ENCODE measurements around the gene SCNN1A. TPM values are rescaled to one million over a fixed set of nuclear protein-coding genes. Genes with fewer than 3 reads are reported as not detected.

The SCNN1A gene
- total and polyA plus RNA-seq, 2 of the 4 experiments (the other 2 are of a cell fraction) = 0.41 TPM; not detected in 1

DNA sequence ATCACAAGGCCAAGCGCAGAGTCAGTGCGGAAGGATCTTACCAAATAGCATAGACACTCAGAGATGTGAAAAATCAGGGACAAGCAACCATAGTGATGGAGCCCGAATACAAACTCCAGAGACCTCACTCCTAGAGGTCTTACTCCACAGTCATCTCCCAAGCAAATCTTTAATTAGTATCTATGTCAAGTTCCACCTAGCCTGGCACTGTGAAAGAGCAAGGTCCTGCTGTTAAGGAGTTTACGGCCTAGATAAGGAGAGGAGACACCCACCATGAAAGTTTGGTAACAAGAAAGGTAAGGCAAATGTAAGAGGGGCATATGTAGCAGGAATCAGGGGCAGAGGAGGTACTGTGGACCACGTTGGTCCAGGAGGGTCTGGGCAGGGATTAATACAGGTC is 72.3 kb downstream of the SCNN1A start:
- dilution Hi-C loops (cut with HindIII; ENCODE audit: low sequenced_read_pairs, unreplicated experiment) = no loop called here
- Histone ChIP-seq H2BK120ac (ENCODE audit: low read depth, low read length) (no peak overlapping the region), H2BK20ac (ENCODE audit: low read depth, low read length) (no peak overlapping the region), H3K4ac (ENCODE audit: low read depth, low read length) (no peak overlapping the region), H3K9me1 (ENCODE audit: insufficient read depth, low read length) (no peaks in the 10 kb centered on the region), H2BK5ac (ENCODE audit: low read depth, low read length, poor library complexity, severe bottlenecking) (no peak overlapping the region), H3K18ac (ENCODE audit: low read depth, low read length) (no peak overlapping the region), H3K79me1 (ENCODE audit: low read depth in 1 of 2, low read length in 2 of 2) (no peaks in the 10 kb centered on the region), H3K14ac (replicated peaks; ENCODE audit: low read depth, low read length) (0 out of 2 replicates have a peak overlapping the region, but pooled peaks have one; percentile 4), H3K36me3 (ENCODE audit: control insufficient read depth, insufficient read depth, low read length) (no peaks in the 10 kb centered on the region), H4K8ac (ENCODE audit: low read depth in 2 of 2, low read length in 2 of 2) (no peak overlapping the region), H3K23ac (ENCODE audit: low read depth, low read length) (no peak overlapping the region), H3K4me2 (ENCODE audit: low read depth, low read length) (no peak overlapping the region), H2AK5ac (ENCODE audit: low read depth, low read length) (no peak overlapping the region), H3K56ac (ENCODE audit: extremely low read depth, insufficient read depth, low read length) (no peak overlapping the region), H3K27me3 (ENCODE audit: control insufficient read depth, insufficient read depth, low read length) (peaks cover 7% of the 10 kb centered on the region; the same call in 1 of the 2 replicates), H3K4me3 (ENCODE audit: insufficient read depth, low read depth, low read length) (no peak overlapping the region), H3K9ac (ENCODE audit: low read depth, low read length) (no peak overlapping the region), H2AFZ (replicated peaks; ENCODE audit: low read length, poor library complexity) (peak overlapping the region; percentile 18), H3K4me1 (ENCODE audit: control insufficient read depth, insufficient read depth, low read length) (no peaks in the 10 kb centered on the region), H3K9me3 (ENCODE audit: control insufficient read depth, insufficient read depth, low read length) (no peaks in the 10 kb centered on the region), H4K91ac (ENCODE audit: insufficient read depth, low read depth, low read length) (no peak overlapping the region), H3K27ac (ENCODE audit: insufficient read depth, low read length) (no peak overlapping the region), H4K5ac (ENCODE audit: low read depth, low read length) (no peak overlapping the region), H2BK15ac (ENCODE audit: low read depth, low read length) (no peak overlapping the region), H4K20me1 (ENCODE audit: insufficient read depth, low read length) (no peaks in the 10 kb centered on the region), H2AK9ac (replicated peaks; ENCODE audit: low read depth, low read length, poor library complexity) (no peak overlapping the region)
- ChIA-PET CTCF (no interaction called here), POLR2A (ENCODE audit: unreplicated experiment) (no interaction called here)
- TF ChIP-seq RFX5 (IDR thresholded peaks at IDR 0.05; ENCODE audit: low read depth, low read length) (no peak), FOS (IDR thresholded peaks at IDR 0.05; ENCODE audit: low read depth, low read length) (no peak), USF2 (IDR thresholded peaks at IDR 0.05; ENCODE audit: low read depth, low read length) (no peak), NFE2L2 (IDR thresholded peaks at IDR 0.05; ENCODE audit: low read depth, low read length) (no peak)
- TF ChIP-seq, protein P1, sequence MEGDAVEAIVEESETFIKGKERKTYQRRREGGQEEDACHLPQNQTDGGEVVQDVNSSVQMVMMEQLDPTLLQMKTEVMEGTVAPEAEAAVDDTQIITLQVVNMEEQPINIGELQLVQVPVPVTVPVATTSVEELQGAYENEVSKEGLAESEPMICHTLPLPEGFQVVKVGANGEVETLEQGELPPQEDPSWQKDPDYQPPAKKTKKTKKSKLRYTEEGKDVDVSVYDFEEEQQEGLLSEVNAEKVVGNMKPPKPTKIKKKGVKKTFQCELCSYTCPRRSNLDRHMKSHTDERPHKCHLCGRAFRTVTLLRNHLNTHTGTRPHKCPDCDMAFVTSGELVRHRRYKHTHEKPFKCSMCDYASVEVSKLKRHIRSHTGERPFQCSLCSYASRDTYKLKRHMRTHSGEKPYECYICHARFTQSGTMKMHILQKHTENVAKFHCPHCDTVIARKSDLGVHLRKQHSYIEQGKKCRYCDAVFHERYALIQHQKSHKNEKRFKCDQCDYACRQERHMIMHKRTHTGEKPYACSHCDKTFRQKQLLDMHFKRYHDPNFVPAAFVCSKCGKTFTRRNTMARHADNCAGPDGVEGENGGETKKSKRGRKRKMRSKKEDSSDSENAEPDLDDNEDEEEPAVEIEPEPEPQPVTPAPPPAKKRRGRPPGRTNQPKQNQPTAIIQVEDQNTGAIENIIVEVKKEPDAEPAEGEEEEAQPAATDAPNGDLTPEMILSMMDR (conservative IDR thresholded peaks at IDR 0.05; ENCODE audit: low read depth, low read length) = no peak
- TF ChIP-seq, protein P2, sequence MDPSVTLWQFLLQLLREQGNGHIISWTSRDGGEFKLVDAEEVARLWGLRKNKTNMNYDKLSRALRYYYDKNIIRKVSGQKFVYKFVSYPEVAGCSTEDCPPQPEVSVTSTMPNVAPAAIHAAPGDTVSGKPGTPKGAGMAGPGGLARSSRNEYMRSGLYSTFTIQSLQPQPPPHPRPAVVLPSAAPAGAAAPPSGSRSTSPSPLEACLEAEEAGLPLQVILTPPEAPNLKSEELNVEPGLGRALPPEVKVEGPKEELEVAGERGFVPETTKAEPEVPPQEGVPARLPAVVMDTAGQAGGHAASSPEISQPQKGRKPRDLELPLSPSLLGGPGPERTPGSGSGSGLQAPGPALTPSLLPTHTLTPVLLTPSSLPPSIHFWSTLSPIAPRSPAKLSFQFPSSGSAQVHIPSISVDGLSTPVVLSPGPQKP (IDR thresholded peaks at IDR 0.05; ENCODE audit: borderline replicate concordance, low read depth, low read length) = no peak
- ATAC-seq (ENCODE audit: low read depth) (no peak), DNase-seq (no peak)
- intact Hi-C loops (cut with micrococcal nuclease) = no loop called here
- no TSS peak for BruUV-seq (replicated peaks)
- 100% methylated on average over 3 of the region's 5 CpGs; no CpG with 5 or more reads in 1 of the 2 experiments for WGBS, 2 experiments (ENCODE audit: extremely low coverage in 2 of 2, insufficient read length in 1 of 2)
- in situ Hi-C loops (cut with MboI; ENCODE audit: low sequenced_read_pairs) = no loop called here

All from IMR-90 (cell line).